ENCODE measurements around the gene SPDYE2B.
A peak's percentile ranks its signal among the peaks of the same experiment; 100 is the strongest.
"Not testable (repeated sequence)": the region's sequence is repeated elsewhere in the genome, so short reads cannot be mapped to it uniquely, and the experiment has no call there.

SPDYE2B gene

GRCh38 chr7:102649924-102650323, at the start of gene SPDYE2B:
SPDYE2B (plus strand) TSS chr7:102650319; CDS start chr7:102652349, 2,030 bp downstream.
- DNase-seq (ENCODE audit: low read depth in 1 of 2, low spot score in 1 of 2) = not testable (repeated sequence)

- DNase-seq (ENCODE audit: low read depth in 1 of 2, low spot score in 1 of 2) = not testable (repeated sequence)
Observed at GRCh38 chr7:102602317-102602716, 47.8 kb upstream of the SPDYE2B start.

- not testable (repeated sequence) for DNase-seq (ENCODE audit: low read depth in 1 of 2, low spot score in 1 of 2)
Observed at GRCh38 chr7:102604431-102605145, 45.5 kb upstream of the SPDYE2B start.

GRCh38 chr7:102606848-102607247, 43.3 kb upstream of the SPDYE2B start:
- not testable (repeated sequence) for DNase-seq (ENCODE audit: low read depth in 1 of 2, low spot score in 1 of 2)

- not testable (repeated sequence) for DNase-seq (ENCODE audit: low read depth in 1 of 2, low spot score in 1 of 2)
Observed at GRCh38 chr7:102609734-102610133, 40.4 kb upstream of the SPDYE2B start.

GRCh38 chr7:102610441-102610840, 39.7 kb upstream of the SPDYE2B start:
- DNase-seq (ENCODE audit: low read depth in 1 of 2, low spot score in 1 of 2) = not testable (repeated sequence)

GRCh38 chr7:102611013-102611674, 39.0 kb upstream of the SPDYE2B start:
- not testable (repeated sequence) for DNase-seq (ENCODE audit: low read depth in 1 of 2, low spot score in 1 of 2)

GRCh38 chr7:102611675-102612325, 38.3 kb upstream of the SPDYE2B start:
- DNase-seq (ENCODE audit: low read depth in 1 of 2, low spot score in 1 of 2) = not testable (repeated sequence)

GRCh38 chr7:102613575-102614345, 36.4 kb upstream of the SPDYE2B start:
- DNase-seq (ENCODE audit: low read depth in 1 of 2, low spot score in 1 of 2) = not testable (repeated sequence)

GRCh38 chr7:102614346-102614697, 35.8 kb upstream of the SPDYE2B start:
- DNase-seq (ENCODE audit: low read depth in 1 of 2, low spot score in 1 of 2) = not testable (repeated sequence)

GRCh38 chr7:102614873-102615272, 35.2 kb upstream of the SPDYE2B start:
- not testable (repeated sequence) for DNase-seq (ENCODE audit: low read depth in 1 of 2, low spot score in 1 of 2)

GRCh38 chr7:102615930-102616329, 34.2 kb upstream of the SPDYE2B start:
- not testable (repeated sequence) for DNase-seq (ENCODE audit: low read depth in 1 of 2, low spot score in 1 of 2)

- DNase-seq (ENCODE audit: low read depth in 1 of 2, low spot score in 1 of 2) = peak in 1 of 2 donors; percentile 11
Observed at GRCh38 chr7:102616507-102617125, 33.5 kb upstream of the SPDYE2B start, which contains the start of gene RASA4. RASA4 (minus strand) TSS chr7:102616756; CDS start chr7:102616689, 67 bp downstream.

- DNase-seq (ENCODE audit: low read depth in 1 of 2, low spot score in 1 of 2) = not testable (repeated sequence)
Observed at GRCh38 chr7:102618122-102618521, 32.0 kb upstream of the SPDYE2B start.

- DNase-seq (ENCODE audit: low read depth in 1 of 2, low spot score in 1 of 2) = not testable (repeated sequence)
Observed at GRCh38 chr7:102627271-102627904, 22.7 kb upstream of the SPDYE2B start.

GRCh38 chr7:102630622-102631021, 19.5 kb upstream of the SPDYE2B start:
- DNase-seq (ENCODE audit: low read depth in 1 of 2, low spot score in 1 of 2) = not testable (repeated sequence)

GRCh38 chr7:102634299-102634698, 15.8 kb upstream of the SPDYE2B start:
- DNase-seq (ENCODE audit: low read depth in 1 of 2, low spot score in 1 of 2) = not testable (repeated sequence)

- DNase-seq (ENCODE audit: low read depth in 1 of 2, low spot score in 1 of 2) = not testable (repeated sequence)
Observed at GRCh38 chr7:102635354-102635753, 14.8 kb upstream of the SPDYE2B start.

- not testable (repeated sequence) for DNase-seq (ENCODE audit: low read depth in 1 of 2, low spot score in 1 of 2)
Observed at GRCh38 chr7:102636956-102637355, 13.2 kb upstream of the SPDYE2B start.

GRCh38 chr7:102638848-102639247, 11.3 kb upstream of the SPDYE2B start:
- DNase-seq (ENCODE audit: low read depth in 1 of 2, low spot score in 1 of 2) = not testable (repeated sequence)
